ENCODE data around the gene AP5S1. TPM values are rescaled to one million over a fixed set of nuclear protein-coding genes. Genes with fewer than 3 reads are reported as not detected.

The AP5S1 gene
- polyA plus RNA-seq, 1 donor from 2014 or later: 11.3 TPM

DNA sequence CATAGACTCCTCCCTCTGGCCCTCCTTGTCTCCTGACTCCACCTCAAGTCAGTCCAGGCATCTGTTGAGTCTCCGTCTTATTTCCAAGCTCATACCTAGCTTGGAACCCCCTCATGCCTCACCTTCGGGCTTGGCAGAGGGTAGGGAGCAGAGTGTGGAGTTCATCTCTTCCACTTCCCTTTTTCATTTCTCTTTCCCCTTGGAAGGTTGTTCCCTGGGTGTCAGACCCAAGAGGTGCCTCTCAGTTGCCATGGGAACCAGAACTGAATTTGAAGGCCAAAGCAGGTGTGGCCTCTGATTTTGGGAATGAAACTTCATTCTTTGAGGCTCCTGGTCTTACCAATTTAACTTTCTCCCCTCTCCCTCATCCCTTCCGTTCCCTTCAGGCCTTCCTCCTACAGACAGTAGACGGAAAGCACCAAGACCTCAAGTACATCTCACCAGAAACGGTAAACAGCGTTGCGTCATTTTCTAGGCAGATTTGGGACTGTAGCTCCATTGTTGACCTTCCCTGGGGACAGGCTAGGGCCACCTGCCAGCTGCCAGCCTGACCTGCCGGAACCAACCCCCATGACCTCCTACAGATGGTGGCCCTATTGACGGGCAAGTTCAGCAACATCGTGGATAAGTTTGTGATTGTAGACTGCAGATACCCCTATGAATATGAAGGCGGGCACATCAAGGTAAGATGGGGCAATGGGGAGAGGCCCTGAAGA lies 17.7 kb upstream of the AP5S1 start:
- Histone ChIP-seq H3K9me2 (ENCODE audit: insufficient read depth, low read length) (no peaks in the 10 kb centered on the region), H3K9me3 (ENCODE audit: low read length) (no peaks in the 10 kb centered on the region), H3K36me3 (ENCODE audit: insufficient read depth, low read length) (no peaks in the 10 kb centered on the region), H3K4me3 (ENCODE audit: low read length) (no peak overlapping the region), H2AFZ (ENCODE audit: low read depth, low read length) (no peak overlapping the region), H3K27me3 (ENCODE audit: insufficient read depth, low read depth, low read length) (no peaks in the 10 kb centered on the region), H4K20me1 (ENCODE audit: insufficient read depth) (no peaks in the 10 kb centered on the region), H3K27ac (ENCODE audit: low read length) (no peak overlapping the region), H3F3A (ENCODE audit: insufficient read depth, low read length, poor library complexity, severe bottlenecking) (no peaks in the 10 kb centered on the region), H3K79me2 (replicated peaks; ENCODE audit: insufficient read depth, low read length) (no peaks in the 10 kb centered on the region), H3K9ac (ENCODE audit: low read length) (no peak overlapping the region), H3K4me2 (ENCODE audit: low read length) (no peak overlapping the region)
- no peak for TF ChIP-seq EP300 (conservative IDR thresholded peaks at IDR 0.05; ENCODE audit: poor library complexity, severe bottlenecking)
- no peak for TF ChIP-seq POLR2AphosphoS5 (IDR thresholded peaks at IDR 0.05)
- TF ChIP-seq REST (IDR thresholded peaks at IDR 0.05; ENCODE audit: borderline replicate concordance): no peak
- no peak for TF ChIP-seq RAD21 (conservative IDR thresholded peaks at IDR 0.05)
- TF ChIP-seq TAF1 (IDR thresholded peaks at IDR 0.05; ENCODE audit: low read depth): no peak
- no peak for TF ChIP-seq EZH2 (IDR thresholded peaks at IDR 0.05; ENCODE audit: borderline replicate concordance, insufficient read depth, low read length, poor library complexity, severe bottlenecking)
- no peak for TF ChIP-seq MXI1 (conservative IDR thresholded peaks at IDR 0.05; ENCODE audit: poor library complexity, severe bottlenecking)
- no peak for TF ChIP-seq CTCF (IDR thresholded peaks at IDR 0.05; ENCODE audit: poor library complexity, severe bottlenecking)
- TF ChIP-seq SMC3 (conservative IDR thresholded peaks at IDR 0.05; ENCODE audit: poor library complexity): no peak

DNA sequence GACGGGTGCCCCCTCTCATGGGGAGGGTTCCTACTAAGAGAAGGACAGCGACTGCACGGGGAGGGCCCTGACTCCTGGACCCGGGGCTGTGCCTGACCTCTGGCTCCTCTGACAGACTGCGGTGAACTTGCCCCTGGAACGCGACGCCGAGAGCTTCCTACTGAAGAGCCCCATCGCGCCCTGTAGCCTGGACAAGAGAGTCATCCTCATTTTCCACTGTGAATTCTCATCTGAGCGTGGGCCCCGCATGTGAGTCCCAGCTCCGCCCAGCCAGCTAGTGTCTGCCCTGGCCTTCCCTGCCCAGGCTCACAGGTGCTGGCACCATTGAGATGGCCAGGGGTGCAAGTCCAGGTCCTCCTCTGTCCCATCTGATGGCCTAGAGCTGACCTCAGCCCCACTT lies 17.1 kb upstream of the AP5S1 start:
- H3K36me3 ChIP-seq (ENCODE audit: insufficient read depth, low read length): no peaks in the 10 kb centered on the region
- H3K4me3 ChIP-seq (ENCODE audit: low read length): no peak overlapping the region
- no peak overlapping the region for H3K4me2 ChIP-seq (ENCODE audit: low read length)
- no peaks in the 10 kb centered on the region for H3K27me3 ChIP-seq (ENCODE audit: insufficient read depth, low read depth, low read length)
- no peak overlapping the region for H3K9ac ChIP-seq (ENCODE audit: low read length)
- H3K9me3 ChIP-seq (ENCODE audit: low read length): no peaks in the 10 kb centered on the region
- no peak overlapping the region for H3K27ac ChIP-seq (ENCODE audit: low read length)
- H3F3A ChIP-seq (ENCODE audit: insufficient read depth, low read length, poor library complexity, severe bottlenecking): no peaks in the 10 kb centered on the region
- H3K79me2 ChIP-seq (replicated peaks; ENCODE audit: insufficient read depth, low read length): no peaks in the 10 kb centered on the region
- H2AFZ ChIP-seq (ENCODE audit: low read depth, low read length): no peak overlapping the region
- no peaks in the 10 kb centered on the region for H3K9me2 ChIP-seq (ENCODE audit: insufficient read depth, low read length)
- TF ChIP-seq MXI1 (conservative IDR thresholded peaks at IDR 0.05; ENCODE audit: poor library complexity, severe bottlenecking) (no peak), EZH2 (IDR thresholded peaks at IDR 0.05; ENCODE audit: borderline replicate concordance, insufficient read depth, low read length, poor library complexity, severe bottlenecking) (no peak), SMC3 (conservative IDR thresholded peaks at IDR 0.05; ENCODE audit: poor library complexity) (no peak), EP300 (conservative IDR thresholded peaks at IDR 0.05; ENCODE audit: poor library complexity, severe bottlenecking) (no peak), RAD21 (conservative IDR thresholded peaks at IDR 0.05) (no peak), POLR2AphosphoS5 (IDR thresholded peaks at IDR 0.05) (no peak), CTCF (IDR thresholded peaks at IDR 0.05; ENCODE audit: poor library complexity, severe bottlenecking) (no peak), REST (IDR thresholded peaks at IDR 0.05; ENCODE audit: borderline replicate concordance) (no peak), TAF1 (IDR thresholded peaks at IDR 0.05; ENCODE audit: low read depth) (no peak)
- no peaks in the 10 kb centered on the region for H4K20me1 ChIP-seq (ENCODE audit: insufficient read depth)
